ENCODE measurements around the gene TNFRSF1A.

- TF ChIP-seq CTCF (IDR thresholded peaks at IDR 0.05) (no peak), POLR2A (IDR thresholded peaks at IDR 0.05) (no peak)
Observed at GRCh38 chr12:6333566-6333965, 8.3 kb downstream of the TNFRSF1A start.

All from adrenal gland (tissue), 5 donors.